Nephron (organoid): Measurements from ENCODE around the gene CAPRIN1.

Experiments used
- H3K27ac Mint-ChIP-seq, 3 experiments: 2 replicates each; pipeline ENCODE4 v1.8.0; 2020; ENCODE audit warnings: mixed read lengths in 3 of 3, mild to moderate bottlenecking in 2 of 3, moderate library complexity in 1 of 3
- H3K27me3 Mint-ChIP-seq: 2 replicates; pipeline ENCODE4 v1.8.0; 2021; ENCODE audit warnings: low read depth, mild to moderate bottlenecking, moderate library complexity, mixed read lengths
- H3K36me3 Mint-ChIP-seq: 2 replicates; pipeline ENCODE4 v1.8.0; 2020; ENCODE audit warnings: low read depth, mixed read lengths
- H3K4me1 Mint-ChIP-seq: 2 replicates; pipeline ENCODE4 v1.8.0; 2020; ENCODE audit warnings: mixed read lengths
- H3K4me3 Mint-ChIP-seq, 3 experiments: 2 replicates each; pipeline ENCODE4 v1.8.0; 2020; ENCODE audit warnings: mild to moderate bottlenecking in 3 of 3, mixed read lengths in 3 of 3, moderate library complexity in 2 of 3
- H3K9me3 Mint-ChIP-seq: 2 replicates; pipeline ENCODE4 v1.8.0; 2020; ENCODE audit warnings: mixed read lengths
- TF ChIP-seq, protein P1 (sequence below), 3 experiments: fragments of 200-600 bp; sonication (generic); IDR thresholded peaks; one replicate each; pipeline ENCODE4 v1.5.0; 2021; ENCODE audit warnings: antibody characterized with exemption in 3 of 3; ENCODE audit not compliant: unreplicated experiment in 3 of 3

Gene CAPRIN1

DNA sequence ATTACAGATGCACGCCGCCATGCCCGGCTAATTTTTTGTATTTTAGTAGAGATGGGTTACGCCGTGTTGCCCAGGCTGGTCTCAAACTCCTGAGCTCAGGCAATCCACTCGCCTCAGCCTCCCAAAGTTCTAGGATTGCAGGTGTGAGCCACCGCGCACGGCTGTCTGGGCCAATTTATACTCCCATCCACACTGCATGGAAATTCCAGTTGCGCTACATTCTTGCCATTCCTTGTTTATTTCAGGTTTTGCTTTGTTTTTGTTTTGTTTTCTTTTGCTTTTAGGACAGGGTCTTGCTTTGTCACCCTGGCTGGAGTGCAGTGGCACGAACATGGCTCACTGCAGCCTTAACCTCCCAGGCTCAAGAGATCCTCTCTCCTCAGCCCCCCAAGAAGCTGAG lies 11.0 kb upstream of the CAPRIN1 start:
- TF ChIP-seq, protein P1, sequence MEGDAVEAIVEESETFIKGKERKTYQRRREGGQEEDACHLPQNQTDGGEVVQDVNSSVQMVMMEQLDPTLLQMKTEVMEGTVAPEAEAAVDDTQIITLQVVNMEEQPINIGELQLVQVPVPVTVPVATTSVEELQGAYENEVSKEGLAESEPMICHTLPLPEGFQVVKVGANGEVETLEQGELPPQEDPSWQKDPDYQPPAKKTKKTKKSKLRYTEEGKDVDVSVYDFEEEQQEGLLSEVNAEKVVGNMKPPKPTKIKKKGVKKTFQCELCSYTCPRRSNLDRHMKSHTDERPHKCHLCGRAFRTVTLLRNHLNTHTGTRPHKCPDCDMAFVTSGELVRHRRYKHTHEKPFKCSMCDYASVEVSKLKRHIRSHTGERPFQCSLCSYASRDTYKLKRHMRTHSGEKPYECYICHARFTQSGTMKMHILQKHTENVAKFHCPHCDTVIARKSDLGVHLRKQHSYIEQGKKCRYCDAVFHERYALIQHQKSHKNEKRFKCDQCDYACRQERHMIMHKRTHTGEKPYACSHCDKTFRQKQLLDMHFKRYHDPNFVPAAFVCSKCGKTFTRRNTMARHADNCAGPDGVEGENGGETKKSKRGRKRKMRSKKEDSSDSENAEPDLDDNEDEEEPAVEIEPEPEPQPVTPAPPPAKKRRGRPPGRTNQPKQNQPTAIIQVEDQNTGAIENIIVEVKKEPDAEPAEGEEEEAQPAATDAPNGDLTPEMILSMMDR (IDR thresholded peaks at IDR 0.05; ENCODE audit: unreplicated experiment in 3 of 3) = no peak
- Mint-ChIP-seq H3K9me3 (no peaks in the 10 kb centered on the region), H3K4me1 (peaks cover 5% of the 10 kb centered on the region), H3K4me3 (no peak overlapping the region), H3K36me3 (no peaks in the 10 kb centered on the region), H3K27me3 (peaks cover 4% of the 10 kb centered on the region), H3K27ac (no peak overlapping the region)

DNA sequence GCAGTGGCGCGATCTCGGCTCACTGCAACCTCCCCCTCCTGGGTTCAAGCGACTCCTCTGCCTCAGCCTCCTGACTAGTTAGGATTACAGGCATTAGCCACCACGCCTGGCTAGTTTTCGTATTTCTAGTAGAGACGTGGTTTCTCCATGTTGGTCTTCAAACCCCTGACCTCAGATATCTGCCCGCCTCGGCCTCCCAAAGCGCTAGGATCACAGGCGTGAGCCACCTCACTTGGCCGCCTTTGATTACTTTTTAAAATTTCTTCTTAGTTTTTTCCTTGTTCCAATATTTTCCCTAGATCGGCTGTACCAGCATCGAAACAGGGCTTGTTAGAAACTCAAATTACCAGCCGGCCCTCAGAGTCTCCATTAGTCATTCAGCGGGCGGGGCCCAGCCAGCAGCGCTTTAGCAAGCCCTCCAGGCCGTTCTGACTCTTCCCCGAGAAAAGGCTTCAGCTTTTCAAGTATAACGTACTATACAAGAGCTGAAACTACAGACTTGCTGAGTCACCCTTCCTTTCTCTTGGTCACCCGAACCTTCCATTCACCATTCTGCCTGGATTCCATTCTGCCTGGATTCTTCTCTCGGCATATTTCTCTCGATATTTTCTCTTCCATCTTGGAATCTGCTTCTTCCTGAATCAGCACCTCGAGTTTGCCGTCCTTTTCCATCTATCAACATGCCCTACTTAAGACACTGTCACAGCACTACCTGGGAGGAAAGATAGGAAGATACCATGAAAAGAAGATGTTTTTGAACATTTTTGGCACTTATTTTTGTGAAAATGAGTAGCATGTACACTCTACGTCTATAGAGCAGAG lies 6.7 kb upstream of the CAPRIN1 start:
- Mint-ChIP-seq H3K4me3 (no peak overlapping the region), H3K9me3 (no peaks in the 10 kb centered on the region)

DNA sequence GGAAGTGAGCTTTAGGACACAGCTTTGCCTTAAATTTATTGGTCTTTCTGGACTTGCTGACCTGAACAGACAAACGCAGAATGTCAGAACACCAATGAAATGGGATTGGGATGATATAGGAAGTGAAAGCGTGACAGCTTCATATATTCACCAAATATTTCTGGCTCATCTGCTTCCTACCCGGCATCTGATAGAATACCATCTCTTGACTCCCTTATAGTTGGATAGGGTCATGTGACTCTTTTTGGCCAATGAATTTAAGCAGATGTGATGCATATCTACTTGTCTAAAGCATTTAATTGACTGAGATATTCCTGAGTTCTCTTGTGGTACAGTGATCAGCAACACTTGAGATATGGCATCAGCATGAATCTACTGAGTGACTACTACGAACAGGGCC lies 2.5 kb upstream of the CAPRIN1 start:
- Mint-ChIP-seq H3K4me1 (peaks cover 30% of the 10 kb centered on the region), H3K4me3 (peak overlapping the region in 1 of 3 experiments; percentile 18), H3K36me3 (peaks cover 12% of the 10 kb centered on the region), H3K27ac (peak overlapping the region; percentile 17 to 49 (median 43)), H3K27me3 (no peaks in the 10 kb centered on the region), H3K9me3 (no peaks in the 10 kb centered on the region)
- TF ChIP-seq, protein P1 (IDR thresholded peaks at IDR 0.05; ENCODE audit: unreplicated experiment in 3 of 3) = no peak

More for the DNA sequence above, 6.7 kb upstream of the CAPRIN1 start:
- H3K27me3 Mint-ChIP-seq = no peaks in the 10 kb centered on the region
- H3K36me3 Mint-ChIP-seq = no peaks in the 10 kb centered on the region
- TF ChIP-seq, protein P1 (IDR thresholded peaks at IDR 0.05; ENCODE audit: unreplicated experiment in 3 of 3) = no peak
- H3K27ac Mint-ChIP-seq = peak overlapping the region in 2 of 3 experiments; percentile 11 to 45
- peaks cover 7% of the 10 kb centered on the region for H3K4me1 Mint-ChIP-seq

DNA sequence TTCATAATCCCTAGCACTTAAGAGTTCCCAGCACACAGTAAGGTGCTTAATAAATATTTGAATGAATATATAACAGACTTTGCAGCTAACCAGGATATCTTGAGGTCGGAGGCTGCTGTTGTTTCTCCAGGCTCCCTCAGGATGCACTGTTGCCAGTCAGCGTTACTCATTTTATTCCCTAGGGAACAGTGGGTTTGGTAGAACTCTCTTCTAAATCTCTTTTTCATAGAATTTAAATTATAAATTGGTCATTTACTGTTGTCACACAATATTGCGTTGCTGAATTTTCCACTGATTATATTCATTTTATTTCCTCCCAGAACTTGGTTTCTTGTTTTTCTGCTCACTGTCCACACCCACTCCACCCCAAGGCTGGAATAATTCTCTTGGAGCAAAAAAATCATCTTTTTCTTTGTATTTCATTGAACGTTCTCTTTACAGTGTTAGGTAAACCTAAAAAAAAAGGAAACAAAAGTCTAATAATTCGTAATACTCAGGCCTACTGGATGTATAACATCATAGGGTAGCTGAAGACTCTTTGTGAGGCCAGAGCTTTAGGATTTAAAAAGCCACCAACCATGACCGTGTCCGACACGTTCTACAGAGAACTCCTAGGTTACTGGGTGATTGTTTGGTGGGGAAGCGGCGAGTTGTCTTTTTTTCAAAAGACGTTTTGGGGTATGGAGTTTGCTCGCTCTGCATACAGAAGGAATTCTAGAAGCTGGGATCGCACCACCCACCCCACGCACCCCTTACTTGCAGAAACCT lies 766 bp upstream of the CAPRIN1 start:
- H3K9me3 Mint-ChIP-seq = no peaks in the 10 kb centered on the region
- peak overlapping the region; percentile 98 to 100 (median 99) for H3K27ac Mint-ChIP-seq
- TF ChIP-seq, protein P1 (IDR thresholded peaks at IDR 0.05; ENCODE audit: unreplicated experiment in 3 of 3) = no peak
- H3K4me1 Mint-ChIP-seq = peaks cover 26% of the 10 kb centered on the region
- H3K4me3 Mint-ChIP-seq = peak overlapping the region; percentile 83 to 98 (median 89)
- H3K27me3 Mint-ChIP-seq = no peaks in the 10 kb centered on the region
- peaks cover 19% of the 10 kb centered on the region for H3K36me3 Mint-ChIP-seq

DNA sequence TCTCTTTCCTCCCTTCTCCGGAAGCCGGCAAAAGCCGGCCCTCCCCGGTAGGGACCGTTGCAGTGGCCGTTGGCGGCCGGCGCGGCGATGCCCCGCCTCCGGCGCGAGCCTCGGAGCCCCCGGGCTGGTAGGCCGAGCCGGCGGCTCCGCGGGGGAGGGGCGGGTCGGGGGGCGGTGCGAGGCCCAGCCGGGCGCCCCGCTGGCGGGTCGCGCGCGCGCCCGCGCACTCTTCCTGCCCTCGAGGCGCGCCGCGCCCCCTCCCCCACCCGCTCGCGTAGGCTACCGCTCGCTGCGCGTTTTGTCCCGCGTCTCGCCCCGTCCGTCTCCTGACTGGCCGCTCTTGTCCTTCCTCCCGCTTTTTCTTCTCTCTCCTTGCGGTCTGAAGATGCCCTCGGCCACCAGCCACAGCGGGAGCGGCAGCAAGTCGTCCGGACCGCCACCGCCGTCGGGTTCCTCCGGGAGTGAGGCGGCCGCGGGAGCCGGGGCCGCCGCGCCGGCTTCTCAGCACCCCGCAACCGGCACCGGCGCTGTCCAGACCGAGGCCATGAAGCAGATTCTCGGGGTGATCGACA lies 591 bp downstream of the CAPRIN1 start:
- H3K27me3 Mint-ChIP-seq = no peaks in the 10 kb centered on the region
- H3K9me3 Mint-ChIP-seq = no peaks in the 10 kb centered on the region
- H3K36me3 Mint-ChIP-seq = peaks cover 25% of the 10 kb centered on the region
- TF ChIP-seq, protein P1 (IDR thresholded peaks at IDR 0.05; ENCODE audit: unreplicated experiment in 3 of 3) = no peak
- H3K4me3 Mint-ChIP-seq = peak overlapping the region; percentile 98 to 99 (median 98)
- peak overlapping the region; percentile 98 to 100 (median 99) for H3K27ac Mint-ChIP-seq
- H3K4me1 Mint-ChIP-seq = peaks cover 37% of the 10 kb centered on the region
